ENCODE data around the gene SAMHD1.
"Not testable (repeated sequence)": the region's sequence is repeated elsewhere in the genome, so short reads cannot be mapped to it uniquely, and the experiment has no call there.

SAMHD1 gene

GRCh38 chr20:36916199-36916598, 35.3 kb downstream of the SAMHD1 start:
- DNase-seq (ENCODE audit: low read depth): no peak

- no peak for DNase-seq (ENCODE audit: low read depth)
Observed at GRCh38 chr20:36908603-36909002, 42.9 kb downstream of the SAMHD1 start.

- not testable (repeated sequence) for DNase-seq (ENCODE audit: low read depth)
Observed at GRCh38 chr20:36906086-36906485, 45.4 kb downstream of the SAMHD1 start.

GRCh38 chr20:36905566-36905965, 45.9 kb downstream of the SAMHD1 start:
- not testable (repeated sequence) for DNase-seq (ENCODE audit: low read depth)

GRCh38 chr20:36904690-36905089, 46.8 kb downstream of the SAMHD1 start:
- DNase-seq (ENCODE audit: low read depth): no peak

- no peak for DNase-seq (ENCODE audit: low read depth)
Observed at GRCh38 chr20:36895036-36895435, 56.5 kb downstream of the SAMHD1 start.

- DNase-seq (ENCODE audit: low read depth): no peak
Observed at GRCh38 chr20:36893801-36894200, 57.7 kb downstream of the SAMHD1 start.

- DNase-seq (ENCODE audit: low read depth): no peak
Observed at GRCh38 chr20:36891211-36891610, 60.3 kb downstream of the SAMHD1 start.

- DNase-seq (ENCODE audit: low read depth): no peak
Observed at GRCh38 chr20:36890586-36890985, 60.9 kb downstream of the SAMHD1 start.

- no peak for DNase-seq (ENCODE audit: low read depth)
Observed at GRCh38 chr20:36888880-36889516, 62.5 kb downstream of the SAMHD1 start.

GRCh38 chr20:36887752-36888090, 63.8 kb downstream of the SAMHD1 start:
- DNase-seq (ENCODE audit: low read depth): no peak

GRCh38 chr20:36886859-36887751, 64.4 kb downstream of the SAMHD1 start:
- peak; percentile 14 for DNase-seq (ENCODE audit: low read depth)

GRCh38 chr20:36885356-36885755, 66.2 kb downstream of the SAMHD1 start:
- DNase-seq (ENCODE audit: low read depth): no peak

- DNase-seq (ENCODE audit: low read depth): no peak
Observed at GRCh38 chr20:36883977-36884535, 67.5 kb downstream of the SAMHD1 start.

GRCh38 chr20:36881888-36882287, 69.6 kb downstream of the SAMHD1 start:
- DNase-seq (ENCODE audit: low read depth): no peak

- DNase-seq (ENCODE audit: low read depth): no peak
Observed at GRCh38 chr20:36881331-36881730, 70.2 kb downstream of the SAMHD1 start.

- DNase-seq (ENCODE audit: low read depth): no peak
Observed at GRCh38 chr20:36880741-36881250, 70.7 kb downstream of the SAMHD1 start.

- no peak for DNase-seq (ENCODE audit: low read depth)
Observed at GRCh38 chr20:36878941-36879340, 72.6 kb downstream of the SAMHD1 start.

- no peak for DNase-seq (ENCODE audit: low read depth)
Observed at GRCh38 chr20:36876473-36876833, 75.1 kb downstream of the SAMHD1 start.

- DNase-seq (ENCODE audit: low read depth): no peak
Observed at GRCh38 chr20:36875702-36876472, 75.6 kb downstream of the SAMHD1 start, which contains the start of gene TLDC2. TSS of gene TLDC2 (plus strand) at chr20:36876138. CDS start at chr20:36876175, 37 bp downstream.

- DNase-seq (ENCODE audit: low read depth): not testable (repeated sequence)
Observed at GRCh38 chr20:36875093-36875492, 76.4 kb downstream of the SAMHD1 start.
